GM10248 (cell line): ENCODE data around the gene MAGEC3.

Source experiments
- CTCF ChIA-PET: fragments of 300-600 bp; sonication (Branson Sonifier 250); formaldehyde crosslinking; extraction: SDS; loops from one replicate; lab custom pipeline; 2021; ENCODE audit warnings: antibody characterized with exemption; lab: Yijun Ruan, JAX
- POLR2A ChIA-PET: fragments of 350-650 bp; sonication (Branson Sonifier 250); formaldehyde crosslinking; extraction: SDS; loops from one replicate; lab custom pipeline; 2020; ENCODE audit warnings: antibody characterized with exemption; lab: Yijun Ruan, JAX
- DNase-seq: peaks from one replicate; pipeline ENCODE4 v3.0.0; 2012; ENCODE audit errors: extremely low spot score
- CTCF ChIP-seq: IDR thresholded peaks from 2 replicates; pipeline ENCODE4 v1.5.1; 2012; ENCODE audit warnings: mild to moderate bottlenecking, low read depth; ENCODE audit errors: extremely low read depth, missing control alignments, control extremely low read depth

The MAGEC3 gene

GRCh38 chrX:141935645-141936044 is 97.5 kb downstream of the MAGEC3 start:
- ChIA-PET CTCF (no interaction called here), POLR2A (no interaction called here)
- TF ChIP-seq CTCF: no peak
- no peak for DNase-seq

- DNase-seq: no peak
- POLR2A ChIA-PET: no interaction called here
- CTCF ChIA-PET: no interaction called here
- TF ChIP-seq CTCF: no peak
Measured at GRCh38 chrX:141936080-141936479, 98.0 kb downstream of the MAGEC3 start.

- ChIA-PET CTCF (no interaction called here), POLR2A (no interaction called here)
- TF ChIP-seq CTCF: no peak
- no peak for DNase-seq
Measured at GRCh38 chrX:141941234-141941633, 103.1 kb downstream of the MAGEC3 start.

GRCh38 chrX:141945426-141945825 is 107.3 kb downstream of the MAGEC3 start:
- POLR2A ChIA-PET: no interaction called here

GRCh38 chrX:141947350-141947749 is 109.2 kb downstream of the MAGEC3 start:
- ChIA-PET CTCF (no interaction called here), POLR2A (no interaction called here)
- no peak for TF ChIP-seq CTCF
- DNase-seq: no peak

More at GRCh38 chrX:141945426-141945825, 107.3 kb downstream of the MAGEC3 start:
- no peak for DNase-seq
- no peak for TF ChIP-seq CTCF
- CTCF ChIA-PET: no interaction called here
